ENCODE measurements around the gene PROZ.
"Not testable (repeated sequence)": the region's sequence is repeated elsewhere in the genome, so short reads cannot be mapped to it uniquely, and the experiment has no call there.

PROZ gene

GRCh38 chr13:113157929-113158747, at the start of gene PROZ:
Gene PROZ, plus strand, starts transcription at chr13:113158648. Its CDS starts 13 bp downstream, at chr13:113158661.
- TF ChIP-seq CTCF (IDR thresholded peaks at IDR 0.05; ENCODE audit: insufficient read depth, low read depth, low read length, missing control alignments) = no peak
- no peak within 1 kb of the TSS for H3K4me3 ChIP-seq (ENCODE audit: low read depth, low read length)
- DNase-seq (ENCODE audit: low read depth) = no peak

- no peak for TF ChIP-seq CTCF (IDR thresholded peaks at IDR 0.05; ENCODE audit: insufficient read depth, low read depth, low read length, missing control alignments)
- DNase-seq (ENCODE audit: low read depth) = no peak
- no peak overlapping the region for H3K4me3 ChIP-seq (ENCODE audit: low read depth, low read length)
Observed at GRCh38 chr13:113109151-113110047, 49.0 kb upstream of the PROZ start.

GRCh38 chr13:113110048-113110851, 48.2 kb upstream of the PROZ start:
- no peak for TF ChIP-seq CTCF (IDR thresholded peaks at IDR 0.05; ENCODE audit: insufficient read depth, low read depth, low read length, missing control alignments)
- DNase-seq (ENCODE audit: low read depth) = no peak
- no peak overlapping the region for H3K4me3 ChIP-seq (ENCODE audit: low read depth, low read length)

- no peak for TF ChIP-seq CTCF (IDR thresholded peaks at IDR 0.05; ENCODE audit: insufficient read depth, low read depth, low read length, missing control alignments)
- no peak for DNase-seq (ENCODE audit: low read depth)
- no peak overlapping the region for H3K4me3 ChIP-seq (ENCODE audit: low read depth, low read length)
Observed at GRCh38 chr13:113110852-113111315, 47.6 kb upstream of the PROZ start.

GRCh38 chr13:113111821-113112220, 46.6 kb upstream of the PROZ start:
- not testable (repeated sequence) for H3K4me3 ChIP-seq (ENCODE audit: low read depth, low read length); DNase-seq (ENCODE audit: low read depth)

- not testable (repeated sequence) for H3K4me3 ChIP-seq (ENCODE audit: low read depth, low read length); DNase-seq (ENCODE audit: low read depth)
Observed at GRCh38 chr13:113112475-113112874, 46.0 kb upstream of the PROZ start.

- no peak for TF ChIP-seq CTCF (IDR thresholded peaks at IDR 0.05; ENCODE audit: insufficient read depth, low read depth, low read length, missing control alignments)
- DNase-seq (ENCODE audit: low read depth) = no peak
- H3K4me3 ChIP-seq (ENCODE audit: low read depth, low read length) = no peak overlapping the region
Observed at GRCh38 chr13:113112893-113113845, 45.3 kb upstream of the PROZ start.
